HL-60 (cell line): ENCODE measurements around the gene BCL2.

ENCODE experiments used
- DNase-seq, 2 experiments: peaks; one replicate each; pipeline ENCODE4 v3.0.0-alpha.2; 2010 to 2020; ENCODE audit warnings: low read depth in 1 of 2, low spot score in 1 of 2
- H3K27ac ChIP-seq: fragments of 250-450 bp; sonication (Bioruptor Pico); replicated peaks from 2 replicates; pipeline ENCODE4 v1.5.1; 2020; ENCODE audit warnings: mild to moderate bottlenecking, moderate library complexity
- H3K27me3 ChIP-seq: fragments of 250-450 bp; sonication (Bioruptor Pico); 2 replicates; pipeline ENCODE4 v1.5.1; 2021; ENCODE audit warnings: mild to moderate bottlenecking, moderate library complexity; ENCODE audit not compliant: insufficient read depth, poor library complexity, severe bottlenecking
- H3K4me3 ChIP-seq: replicated peaks from 2 replicates; pipeline ENCODE4 v1.5.1; 2011; ENCODE audit warnings: mild to moderate bottlenecking, control low read depth, low read length; ENCODE audit not compliant: insufficient read depth
- GABPA ChIP-seq: IDR thresholded peaks from 2 replicates; pipeline ENCODE4 v1.6.1; 2012; ENCODE audit warnings: low read depth
- POLR2AphosphoS5 ChIP-seq: IDR thresholded peaks from 2 replicates; pipeline ENCODE4 v1.6.1; 2012; ENCODE audit warnings: low read depth
- REST ChIP-seq: IDR thresholded peaks from 2 replicates; pipeline ENCODE4 v1.6.1; 2012; ENCODE audit warnings: low read depth; ENCODE audit not compliant: insufficient replicate concordance
- SPI1 ChIP-seq: IDR thresholded peaks from 2 replicates; pipeline ENCODE4 v1.6.1; 2012; ENCODE audit warnings: low read depth, mild to moderate bottlenecking, borderline replicate concordance
- TF ChIP-seq, protein P1 (sequence below): IDR thresholded peaks from one replicate; pipeline ENCODE4 v1.5.1; 2011; ENCODE audit warnings: low read length, control low read depth, inconsistent platforms; ENCODE audit not compliant: insufficient read depth

Gene BCL2

GRCh38 chr18:63234841-63235240 lies 84.7 kb downstream of the BCL2 start:
- Histone ChIP-seq H3K4me3 (no peak overlapping the region), H3K27ac (no peak overlapping the region), H3K27me3 (no peaks in the 10 kb centered on the region)
- TF ChIP-seq, protein P1, sequence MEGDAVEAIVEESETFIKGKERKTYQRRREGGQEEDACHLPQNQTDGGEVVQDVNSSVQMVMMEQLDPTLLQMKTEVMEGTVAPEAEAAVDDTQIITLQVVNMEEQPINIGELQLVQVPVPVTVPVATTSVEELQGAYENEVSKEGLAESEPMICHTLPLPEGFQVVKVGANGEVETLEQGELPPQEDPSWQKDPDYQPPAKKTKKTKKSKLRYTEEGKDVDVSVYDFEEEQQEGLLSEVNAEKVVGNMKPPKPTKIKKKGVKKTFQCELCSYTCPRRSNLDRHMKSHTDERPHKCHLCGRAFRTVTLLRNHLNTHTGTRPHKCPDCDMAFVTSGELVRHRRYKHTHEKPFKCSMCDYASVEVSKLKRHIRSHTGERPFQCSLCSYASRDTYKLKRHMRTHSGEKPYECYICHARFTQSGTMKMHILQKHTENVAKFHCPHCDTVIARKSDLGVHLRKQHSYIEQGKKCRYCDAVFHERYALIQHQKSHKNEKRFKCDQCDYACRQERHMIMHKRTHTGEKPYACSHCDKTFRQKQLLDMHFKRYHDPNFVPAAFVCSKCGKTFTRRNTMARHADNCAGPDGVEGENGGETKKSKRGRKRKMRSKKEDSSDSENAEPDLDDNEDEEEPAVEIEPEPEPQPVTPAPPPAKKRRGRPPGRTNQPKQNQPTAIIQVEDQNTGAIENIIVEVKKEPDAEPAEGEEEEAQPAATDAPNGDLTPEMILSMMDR: no peak
- no peak for TF ChIP-seq POLR2AphosphoS5
- TF ChIP-seq GABPA: no peak
- no peak for TF ChIP-seq REST
- no peak for TF ChIP-seq SPI1
- DNase-seq: no peak

GRCh38 chr18:63234432-63234831 lies 85.1 kb downstream of the BCL2 start:
- Histone ChIP-seq H3K4me3 (no peak overlapping the region), H3K27me3 (no peaks in the 10 kb centered on the region), H3K27ac (no peak overlapping the region)
- no peak for TF ChIP-seq REST
- no peak for TF ChIP-seq POLR2AphosphoS5
- no peak for TF ChIP-seq GABPA
- TF ChIP-seq, protein P1: no peak
- TF ChIP-seq SPI1: no peak
- no peak for DNase-seq

DNA sequence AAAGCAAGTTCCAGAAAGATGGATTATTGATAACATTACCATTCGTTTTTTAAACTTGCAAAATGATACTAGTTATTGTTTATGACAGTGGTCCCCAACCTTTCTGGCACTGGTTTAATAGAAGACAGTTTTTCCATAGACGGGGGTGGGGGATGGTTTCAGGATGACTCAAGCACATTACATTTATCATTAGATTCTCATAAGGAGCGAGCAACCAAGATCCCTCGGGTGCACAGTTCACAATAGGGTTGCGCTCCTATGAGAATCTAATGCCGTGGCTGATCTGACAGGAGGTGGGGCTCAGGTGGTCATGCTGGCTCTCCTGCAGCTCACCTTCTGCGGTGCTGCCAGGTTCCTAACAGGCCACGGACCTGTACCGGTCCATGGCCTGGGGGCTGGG lies 86.2 kb downstream of the BCL2 start:
- no peak overlapping the region for H3K27ac ChIP-seq
- TF ChIP-seq GABPA (no peak), POLR2AphosphoS5 (no peak), REST (no peak), SPI1 (no peak)
- TF ChIP-seq, protein P1: no peak
- no peak for DNase-seq
- no peak overlapping the region for H3K4me3 ChIP-seq
- H3K27me3 ChIP-seq: no peaks in the 10 kb centered on the region
